HUDEP-2 (cell line): ENCODE results near the gene SF1.
A peak's percentile ranks its signal among the peaks of the same experiment; 100 is the strongest.

Experiments used
- DNase-seq, 76 experiments: peaks; one replicate each; lab custom pipeline; 2025; ENCODE audit not compliant: unreplicated experiment in 76 of 76; lab: John Stamatoyannopoulos, UW

Gene SF1

DNA sequence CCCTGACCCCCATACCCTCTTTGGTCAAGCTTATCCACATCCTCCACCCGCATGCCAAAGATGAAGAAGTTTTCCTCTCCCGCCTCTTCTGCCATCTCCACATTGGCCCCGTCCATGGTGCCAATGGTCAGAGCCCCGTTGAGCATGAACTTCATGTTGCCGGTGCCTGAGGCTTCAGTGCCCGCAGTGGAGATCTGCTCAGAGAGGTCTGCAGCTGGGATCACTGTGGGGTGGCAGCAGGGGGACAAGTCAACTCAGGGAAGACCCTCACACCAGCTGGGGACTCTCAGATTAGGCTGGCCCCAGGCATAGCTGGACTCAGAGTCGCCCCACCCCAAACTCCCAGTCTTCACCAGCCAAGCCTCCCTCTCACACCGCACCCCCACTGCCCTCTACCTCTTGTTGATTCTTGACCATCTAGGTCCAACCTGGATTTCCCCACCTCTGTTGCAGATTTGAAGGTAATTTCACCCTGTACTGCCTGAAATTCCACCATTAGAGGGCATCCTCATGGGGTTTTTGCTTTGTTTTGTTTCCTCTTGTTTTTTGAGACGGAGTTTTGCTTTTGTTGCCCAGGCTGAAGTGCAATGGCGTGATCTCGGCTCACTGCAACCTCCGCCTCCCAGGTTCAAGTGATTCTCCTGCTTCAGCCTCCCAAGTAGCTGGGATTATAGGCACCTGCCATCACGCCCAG lies 27.8 kb downstream of the SF1 start:
- no peak for DNase-seq

DNA sequence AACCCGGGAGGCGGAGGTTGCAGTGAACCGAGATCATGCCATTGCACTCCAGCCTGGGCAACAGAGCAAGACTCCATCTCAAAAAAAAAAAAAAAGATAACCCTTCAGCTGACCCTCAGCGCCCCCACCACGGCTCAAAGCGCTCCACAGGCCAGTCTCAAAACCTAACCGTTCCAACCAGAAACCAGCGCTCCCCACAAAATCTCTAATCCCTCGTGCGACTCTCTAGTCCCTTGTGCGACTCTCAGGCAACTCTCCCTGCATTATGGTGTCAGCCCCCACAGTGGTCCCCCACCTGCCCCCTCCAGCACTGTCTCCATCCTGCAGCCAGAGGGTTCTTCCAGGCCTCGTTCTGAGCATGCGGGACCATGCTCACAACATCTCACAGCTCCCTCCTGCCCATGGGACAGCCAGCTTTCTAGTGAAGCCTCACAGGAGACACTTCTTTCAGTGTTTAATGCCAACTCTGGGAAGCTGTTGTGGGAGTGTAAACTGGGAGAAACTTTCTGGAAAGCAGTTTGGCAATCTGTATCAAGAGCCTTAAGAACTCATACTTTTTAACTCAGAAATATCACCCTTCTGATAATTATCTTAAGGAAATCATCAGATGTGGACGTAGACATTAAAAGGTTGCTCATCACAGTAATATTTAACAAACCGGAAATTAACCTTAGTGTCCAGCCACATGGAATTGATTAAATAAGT lies 30.2 kb downstream of the SF1 start:
- DNase-seq = no peak

DNA sequence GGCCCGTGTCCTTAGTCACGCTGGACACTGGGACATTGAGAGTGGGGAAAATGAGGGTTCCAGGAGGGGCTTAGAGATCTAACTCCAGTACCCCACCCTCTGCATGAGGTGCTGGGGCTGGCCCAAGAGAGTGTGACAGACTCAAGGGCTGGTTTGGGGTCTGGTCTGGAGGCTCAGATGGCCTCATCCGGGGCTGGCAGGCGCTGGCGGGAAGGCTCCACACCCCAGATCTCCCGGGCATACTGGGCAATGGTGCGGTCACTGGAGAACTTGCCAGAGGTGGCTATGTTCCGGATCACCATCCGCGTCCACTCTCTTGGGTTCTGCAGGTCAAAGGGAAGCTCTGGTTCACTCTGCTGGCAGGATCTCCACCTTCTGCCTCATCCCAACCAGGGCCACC lies 31.9 kb downstream of the SF1 start:
- DNase-seq = no peak

DNA sequence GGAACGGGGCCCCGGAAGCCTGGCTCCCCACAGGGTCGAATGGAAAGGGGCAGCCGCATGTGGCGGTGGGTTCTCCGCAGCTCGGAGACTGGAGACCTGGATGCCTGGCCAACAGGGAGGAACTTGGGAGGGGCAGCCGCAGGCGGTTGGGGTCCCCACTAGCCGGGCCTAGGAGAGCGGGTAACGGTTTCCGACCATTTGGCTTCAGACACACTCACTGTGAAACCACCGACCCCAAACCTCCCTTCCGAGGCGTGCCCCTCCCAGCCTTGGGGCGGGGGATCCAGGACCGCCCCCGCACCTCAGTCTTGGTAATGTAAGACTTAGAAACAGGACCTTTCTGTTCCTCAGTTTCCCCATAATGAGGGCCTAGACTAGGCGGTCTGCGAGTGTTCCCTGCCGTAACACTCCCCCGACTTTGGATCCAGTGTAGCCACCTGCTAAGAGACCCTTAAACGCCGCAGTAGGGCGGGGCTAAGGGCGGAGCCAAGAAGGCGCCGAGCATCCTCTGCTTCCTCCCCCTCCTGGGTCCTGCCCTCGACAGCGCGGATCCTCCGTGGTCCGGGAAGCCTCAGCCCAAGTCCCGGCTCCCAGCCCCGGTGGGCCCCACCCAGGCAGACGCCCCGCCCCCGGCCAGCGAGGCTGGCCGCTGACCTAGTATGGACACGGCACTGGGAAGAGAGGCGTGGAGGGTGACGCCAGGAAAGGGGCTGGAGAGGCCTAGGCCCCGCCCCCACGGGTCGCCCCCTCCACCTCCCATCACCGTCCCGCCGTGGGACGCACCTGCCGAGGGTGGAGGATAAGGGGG lies 32.6 kb downstream of the SF1 start:
- peak in 1 of 76 experiments; percentile 13 for DNase-seq

DNA sequence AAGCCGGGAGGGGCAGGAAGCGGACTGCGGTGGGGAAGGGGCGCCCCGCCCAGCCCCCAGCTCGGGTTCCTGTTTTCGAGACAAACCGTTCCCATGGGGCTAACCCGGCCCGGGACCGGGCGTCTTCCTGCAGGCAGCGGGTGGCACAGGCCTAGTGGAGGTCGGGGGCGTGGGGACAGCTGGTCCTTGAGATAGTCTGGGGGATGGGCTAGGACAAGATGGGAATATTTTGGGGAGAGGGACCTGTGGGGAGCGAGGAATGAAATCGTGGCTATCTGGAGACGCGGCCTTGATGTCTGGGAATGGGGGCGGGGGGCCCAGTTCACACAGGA lies 33.2 kb downstream of the SF1 start:
- peak in 3 of 76 experiments; percentile 6 to 15 (median 11) for DNase-seq

DNA sequence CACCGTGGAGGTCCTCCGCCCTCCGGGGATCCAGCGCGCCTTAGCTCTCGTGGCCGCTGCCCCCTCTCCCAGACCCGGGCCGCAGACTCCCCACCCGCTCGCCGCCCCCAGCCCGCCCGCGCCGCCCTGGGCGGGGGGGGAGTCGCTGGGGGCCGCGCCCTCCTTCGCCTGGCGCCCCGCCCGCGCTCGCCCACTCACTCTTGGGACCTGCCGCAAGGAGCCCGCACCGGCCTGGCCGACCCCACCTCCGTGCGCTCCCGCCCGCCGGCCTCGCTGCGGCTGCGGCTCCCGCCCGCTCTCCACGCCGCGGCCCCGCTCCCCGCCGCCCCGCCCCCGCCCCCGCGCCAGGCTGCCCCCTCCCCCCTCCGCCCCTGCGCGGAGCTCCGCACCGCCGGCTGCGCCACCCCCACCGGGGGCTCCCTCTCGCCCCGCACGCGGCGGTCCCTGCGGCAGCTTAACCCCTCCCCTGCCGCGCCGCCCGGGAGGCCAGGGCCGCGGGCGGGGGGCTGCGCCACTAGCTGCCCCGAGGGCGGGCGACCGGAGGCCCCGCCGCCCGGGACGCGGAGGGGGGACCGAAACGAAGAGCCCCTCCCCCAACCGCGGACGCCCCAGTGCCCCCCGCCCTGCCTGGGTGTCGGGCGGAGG lies 33.7 kb downstream of the SF1 start:
- peak in 2 of 76 experiments; percentile 21 to 23 for DNase-seq

DNA sequence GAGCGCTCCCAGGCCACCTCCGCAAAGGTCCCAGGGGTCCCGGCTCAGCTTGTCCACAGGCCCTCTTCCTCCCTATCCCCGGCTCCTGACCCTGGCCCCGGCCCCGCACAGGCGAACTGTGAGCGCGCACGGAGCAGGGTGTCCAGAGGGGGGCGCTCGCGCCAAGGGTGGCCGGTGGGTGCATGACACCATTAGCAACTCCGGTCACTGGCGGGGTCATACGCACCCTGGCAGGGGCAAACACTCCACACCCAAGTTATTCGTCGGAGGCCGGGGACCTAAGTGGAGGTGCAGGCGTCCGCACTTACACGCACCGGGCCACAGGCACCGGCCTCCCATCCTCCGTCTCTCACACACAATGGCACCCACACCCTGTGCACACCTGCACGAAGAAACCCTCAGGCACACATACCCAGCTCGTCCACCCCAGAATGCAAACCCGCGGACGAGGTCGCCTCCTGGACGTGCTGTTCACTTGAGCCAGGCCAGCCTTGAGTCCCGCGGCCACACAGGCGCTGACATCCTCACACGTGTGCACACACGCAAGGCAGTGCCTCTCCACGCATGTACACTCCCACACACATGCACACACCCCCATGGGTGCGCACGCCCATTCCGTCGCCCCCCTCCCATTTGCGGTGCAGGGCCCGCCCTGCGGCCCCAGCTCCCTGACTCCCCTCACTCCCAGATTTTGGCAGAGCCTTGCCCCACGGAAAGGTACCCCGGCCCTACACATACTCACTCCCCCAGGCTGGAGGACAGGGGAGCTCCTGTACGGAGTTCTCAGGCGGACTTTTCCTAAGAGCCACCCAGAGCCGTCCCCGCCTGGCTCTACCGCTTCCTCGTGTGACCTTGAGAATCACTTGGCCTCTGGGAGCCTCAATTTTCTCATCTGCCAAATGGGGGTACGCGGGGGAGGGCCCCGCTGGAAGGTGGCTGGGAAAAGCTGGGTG lies 34.5 kb downstream of the SF1 start, which contains the start of gene RASGRP2:
RASGRP2 (minus strand) TSS at position 552 of the 953 bp plus-strand sequence. CDS start 1,276 bp downstream, outside the sequence.
- DNase-seq = peak in 51 of 76 experiments; percentile 3 to 63 (median 27)

DNA sequence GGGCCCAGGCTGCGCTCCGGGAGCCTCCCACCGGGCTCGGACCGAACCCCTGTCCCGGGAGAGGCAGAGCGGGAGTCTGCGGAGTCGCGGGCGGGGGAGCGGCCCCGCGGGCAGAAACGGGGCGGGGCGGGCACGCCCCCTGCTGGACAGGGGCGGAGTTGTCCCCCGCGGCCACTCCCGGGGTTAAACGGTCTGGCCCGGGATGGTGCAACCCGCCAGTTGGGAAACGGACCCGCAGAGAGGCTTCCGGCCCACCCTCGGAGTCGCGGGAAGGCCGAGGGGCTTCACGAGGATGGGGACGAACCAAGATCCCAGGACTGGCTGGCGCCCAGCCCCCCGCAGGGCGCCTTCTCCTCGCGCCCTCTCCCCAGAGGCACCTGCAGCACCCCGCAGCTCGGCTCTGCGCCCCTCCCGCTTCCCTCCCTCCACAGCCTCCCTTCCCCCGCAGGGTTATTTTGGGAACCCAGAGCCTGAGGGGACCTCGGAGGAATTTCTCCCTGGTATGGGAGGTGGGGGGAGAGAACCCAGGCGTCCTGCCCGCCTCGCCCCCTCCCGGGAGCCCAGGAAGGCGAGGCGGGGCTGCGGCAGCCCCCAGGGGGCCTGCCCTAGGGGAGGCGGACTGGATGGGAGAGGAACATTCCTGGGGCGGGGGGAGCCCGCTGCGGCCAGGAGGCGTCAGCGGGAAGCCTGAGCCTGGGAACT lies 35.3 kb downstream of the SF1 start:
- peak in 46 of 76 experiments; percentile 4 to 82 (median 31) for DNase-seq

DNA sequence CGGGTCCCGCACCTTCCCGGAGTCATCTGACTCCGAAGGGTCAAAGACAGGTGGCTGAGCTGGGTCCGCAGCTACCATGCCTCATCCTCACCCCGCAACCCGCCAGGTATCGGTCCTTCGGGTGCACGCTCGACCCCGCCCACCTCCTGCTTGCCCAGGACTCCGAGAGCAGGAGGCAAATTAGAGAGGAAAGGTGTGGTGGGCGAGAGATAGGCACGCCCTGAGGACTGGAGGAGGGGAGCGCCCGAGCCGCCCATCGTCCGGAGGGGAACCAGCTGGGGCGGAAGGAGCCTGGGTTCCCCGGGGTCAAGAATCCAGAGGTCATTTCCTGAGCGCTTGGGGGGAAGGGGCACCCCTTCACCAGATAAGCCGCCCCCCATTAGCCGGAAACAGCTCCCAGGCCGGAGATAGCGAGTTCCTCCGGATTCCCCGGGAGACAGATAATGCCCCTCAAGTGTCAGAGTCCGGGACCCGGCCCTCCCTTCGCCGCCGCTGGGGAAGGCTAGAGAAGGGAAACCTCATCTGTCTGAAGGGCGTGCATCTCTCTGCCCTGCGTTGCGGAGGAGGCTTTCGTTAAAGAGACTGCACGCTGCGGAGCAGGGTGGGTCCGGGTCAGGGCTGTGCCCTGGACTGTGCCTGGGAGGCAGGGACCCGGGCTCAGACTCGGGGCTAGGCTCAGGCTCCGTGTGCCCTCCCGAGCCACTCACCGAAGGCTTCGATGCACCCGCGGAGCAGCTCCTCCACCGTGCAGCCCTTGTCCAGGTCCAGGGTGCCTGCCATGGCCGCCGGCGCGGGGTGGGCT lies 36.1 kb downstream of the SF1 start:
- DNase-seq = peak in 8 of 76 experiments; percentile 12 to 82 (median 34)

DNA sequence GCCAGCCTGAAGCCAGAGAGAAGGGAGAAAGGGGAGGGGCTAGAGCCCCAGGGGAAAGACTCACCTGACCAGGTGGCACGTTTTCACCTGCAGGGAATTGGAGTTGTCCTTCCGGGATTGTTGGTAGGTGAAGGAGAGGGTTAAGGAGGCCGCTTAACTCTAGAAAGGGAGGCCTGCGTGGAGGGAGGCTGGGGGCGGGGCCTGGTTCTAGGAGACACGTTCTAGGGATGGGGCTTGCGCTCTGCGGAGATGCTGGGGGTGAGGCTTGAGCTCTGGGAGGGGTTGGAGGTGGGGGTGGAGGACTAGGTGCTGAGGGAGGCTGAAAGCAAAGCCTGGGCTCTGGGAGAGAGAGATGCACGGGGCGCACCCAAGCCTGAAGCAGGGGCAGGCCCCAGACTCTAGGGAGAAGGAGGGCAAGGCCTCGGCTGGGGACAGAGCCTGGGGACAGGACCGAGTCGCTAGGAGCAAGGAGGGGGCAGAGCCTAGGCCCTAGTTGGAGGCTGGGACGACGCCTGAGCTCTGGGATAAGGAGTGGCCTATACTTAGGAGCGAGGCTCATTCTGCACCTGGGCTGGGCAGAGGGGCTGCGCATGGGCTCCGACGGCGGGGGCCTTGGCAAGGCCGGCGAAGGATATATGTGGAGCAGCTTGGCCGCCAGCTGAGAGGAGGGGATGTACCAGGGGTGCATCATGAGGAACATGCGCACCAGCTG lies 36.8 kb downstream of the SF1 start:
- DNase-seq = no peak

DNA sequence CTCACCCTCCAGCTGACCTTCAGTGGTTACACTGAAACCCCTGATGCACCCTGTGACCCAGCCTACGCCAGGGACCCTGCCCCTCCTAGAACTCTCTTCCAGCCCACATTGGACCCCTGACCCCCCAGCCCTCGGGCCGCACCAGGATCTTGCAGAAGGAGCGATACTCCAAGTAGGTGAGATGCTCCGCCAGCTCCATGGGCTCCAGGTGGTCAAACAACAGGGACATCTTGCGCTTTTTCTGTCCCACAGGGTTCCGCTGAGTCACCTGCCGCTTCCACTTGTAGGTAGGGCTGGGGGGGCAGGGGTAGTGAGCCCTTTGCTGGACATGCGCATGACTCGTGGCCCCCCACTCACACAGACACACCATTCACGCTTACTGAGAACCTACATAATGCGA lies 38.5 kb downstream of the SF1 start:
- no peak for DNase-seq

DNA sequence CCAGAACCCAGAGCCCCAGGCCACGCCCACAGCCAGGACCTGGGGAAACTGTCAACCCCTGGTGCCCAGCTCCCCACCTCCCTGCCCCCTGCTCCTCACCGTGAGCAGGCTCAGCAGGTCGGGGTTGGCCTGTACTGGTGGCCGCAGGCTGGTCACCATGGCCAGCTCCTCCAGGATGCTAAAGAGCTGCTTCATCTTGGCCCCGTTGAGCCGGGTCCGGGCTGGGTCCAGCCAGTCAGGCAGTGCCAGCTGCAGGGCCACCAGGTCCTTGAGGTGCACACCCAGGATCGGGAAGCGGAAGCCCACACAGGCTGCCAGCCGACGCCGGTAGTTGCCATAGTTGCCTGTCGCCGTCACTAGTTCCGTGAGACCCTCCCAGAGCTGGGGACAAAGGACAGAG lies 41.7 kb downstream of the SF1 start:
- DNase-seq = no peak

DNA sequence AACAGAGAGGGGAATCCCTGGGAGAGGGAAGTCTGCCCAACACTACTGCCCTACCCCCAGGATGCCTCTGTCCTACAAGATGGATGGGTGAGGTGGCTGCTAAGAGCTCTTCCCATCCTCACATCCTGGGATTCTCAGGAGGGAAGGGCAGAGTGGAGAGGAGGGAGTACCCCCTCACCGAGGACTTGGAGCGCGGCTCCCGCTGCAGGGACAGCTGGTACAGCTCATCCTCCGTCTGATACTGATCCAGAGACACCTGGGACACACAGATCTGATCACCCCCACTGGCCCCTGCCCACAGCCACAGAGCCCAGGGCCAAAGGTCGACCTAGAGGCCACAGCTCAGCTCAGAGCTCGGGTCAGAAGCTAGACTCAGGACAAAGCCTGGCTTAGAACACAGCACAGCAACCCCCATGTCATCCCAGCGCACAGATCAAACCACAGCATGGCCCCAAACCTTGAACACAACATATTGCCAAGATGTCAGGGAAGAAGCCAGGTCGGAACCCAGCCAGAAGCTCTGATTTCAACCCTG lies 42.5 kb downstream of the SF1 start:
- DNase-seq = no peak

DNA sequence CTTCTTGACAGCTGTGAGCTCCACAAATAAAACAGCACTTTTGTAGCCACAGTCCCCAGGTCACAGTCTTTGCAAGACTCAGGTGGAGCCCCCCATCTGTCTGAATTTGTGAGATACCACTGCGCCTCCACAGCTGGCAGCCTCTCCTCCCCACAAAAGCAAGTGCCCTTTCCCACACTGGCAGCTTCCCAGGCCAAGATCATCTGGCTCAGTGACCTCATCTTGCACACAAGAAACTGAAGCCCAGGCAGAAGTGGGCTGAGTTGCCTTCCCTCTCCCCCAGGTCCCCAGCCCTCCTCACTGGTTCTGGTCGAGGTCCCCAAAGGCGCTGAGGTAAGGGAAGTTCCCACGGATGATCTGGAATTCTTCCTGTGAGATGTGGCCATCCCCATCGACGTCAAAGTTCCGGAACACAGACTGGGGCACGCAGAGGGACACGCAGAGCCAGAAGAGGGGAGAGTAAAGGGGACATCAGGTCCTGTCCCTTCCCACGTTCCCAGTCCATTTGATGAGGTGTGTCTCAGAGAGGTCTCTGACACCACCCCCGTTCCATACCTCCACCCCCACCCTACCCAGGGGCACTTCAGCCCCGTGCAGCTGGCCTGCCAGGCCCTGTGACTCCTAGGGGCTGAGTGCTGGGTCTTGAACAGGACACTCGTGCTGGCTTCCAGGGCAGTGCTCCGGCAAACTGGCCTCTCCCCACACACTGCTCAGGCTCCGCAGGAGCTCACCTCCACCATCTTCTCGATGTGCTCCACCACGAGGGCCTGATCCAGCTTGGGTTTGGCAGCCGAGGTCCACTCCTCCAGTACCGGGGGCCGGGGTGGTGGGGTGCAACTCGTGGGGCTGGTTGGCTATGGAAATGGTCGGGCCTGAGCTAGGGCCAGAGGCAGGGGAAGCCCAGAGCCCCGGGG lies 43.3 kb downstream of the SF1 start:
- no peak for DNase-seq

DNA sequence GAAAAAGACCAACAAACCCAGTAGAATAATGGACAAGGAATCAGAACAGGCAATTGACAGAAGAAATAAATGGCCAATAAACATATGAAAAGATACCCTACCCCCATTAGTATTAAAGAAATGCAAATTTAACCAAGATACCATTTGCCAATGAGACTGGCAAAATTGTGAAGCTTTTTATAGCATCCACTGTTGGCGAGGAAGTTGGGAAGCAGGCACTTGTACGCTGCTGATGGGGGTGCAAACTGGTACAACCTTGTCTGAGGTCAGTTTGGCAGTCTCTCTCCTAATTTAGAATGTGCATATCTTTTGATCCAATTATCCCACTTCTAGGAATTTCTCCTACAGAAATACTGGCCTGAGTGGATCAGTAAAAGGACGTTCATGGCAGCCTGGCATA lies 46.7 kb downstream of the SF1 start:
- DNase-seq = no peak

DNA sequence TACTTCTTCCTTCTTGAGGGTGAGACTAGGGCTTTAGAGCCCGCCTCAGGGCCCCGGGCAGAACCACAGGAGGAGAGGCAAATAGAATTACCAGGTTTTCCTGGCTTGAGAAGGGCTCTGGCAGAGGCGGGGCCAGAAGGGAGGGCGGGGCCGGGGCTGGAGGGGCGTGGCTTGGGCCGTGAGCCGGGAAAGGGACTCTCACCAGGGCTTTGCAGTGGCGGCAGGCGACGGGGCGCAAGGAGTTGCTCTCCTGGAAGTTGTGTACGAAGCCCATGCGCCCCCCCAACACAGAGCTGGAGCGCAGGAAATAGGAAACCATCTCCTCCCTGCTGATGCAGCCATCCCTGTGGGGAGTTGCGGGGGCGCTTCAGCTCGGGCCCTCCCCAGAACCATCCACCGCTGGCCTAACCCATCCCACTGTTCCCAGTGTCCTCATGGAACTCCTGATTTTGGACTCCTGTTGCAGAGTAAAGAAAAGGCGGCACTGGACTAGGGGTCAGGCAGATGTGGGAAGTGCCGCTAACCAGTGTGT lies 48.4 kb downstream of the SF1 start:
- DNase-seq = peak in 12 of 76 experiments; percentile 3 to 35 (median 15)
